ENCODE measurements around the gene OBSL1. TPM values are rescaled to one million over a fixed set of nuclear protein-coding genes. Genes with fewer than 3 reads are reported as not detected.

OBSL1 gene
- total RNA-seq (10 to 100 TPM; 23.6 to 35.3 TPM), polyA plus RNA-seq (10 to 100 TPM; 14.2 to 30.9 TPM)

DNA sequence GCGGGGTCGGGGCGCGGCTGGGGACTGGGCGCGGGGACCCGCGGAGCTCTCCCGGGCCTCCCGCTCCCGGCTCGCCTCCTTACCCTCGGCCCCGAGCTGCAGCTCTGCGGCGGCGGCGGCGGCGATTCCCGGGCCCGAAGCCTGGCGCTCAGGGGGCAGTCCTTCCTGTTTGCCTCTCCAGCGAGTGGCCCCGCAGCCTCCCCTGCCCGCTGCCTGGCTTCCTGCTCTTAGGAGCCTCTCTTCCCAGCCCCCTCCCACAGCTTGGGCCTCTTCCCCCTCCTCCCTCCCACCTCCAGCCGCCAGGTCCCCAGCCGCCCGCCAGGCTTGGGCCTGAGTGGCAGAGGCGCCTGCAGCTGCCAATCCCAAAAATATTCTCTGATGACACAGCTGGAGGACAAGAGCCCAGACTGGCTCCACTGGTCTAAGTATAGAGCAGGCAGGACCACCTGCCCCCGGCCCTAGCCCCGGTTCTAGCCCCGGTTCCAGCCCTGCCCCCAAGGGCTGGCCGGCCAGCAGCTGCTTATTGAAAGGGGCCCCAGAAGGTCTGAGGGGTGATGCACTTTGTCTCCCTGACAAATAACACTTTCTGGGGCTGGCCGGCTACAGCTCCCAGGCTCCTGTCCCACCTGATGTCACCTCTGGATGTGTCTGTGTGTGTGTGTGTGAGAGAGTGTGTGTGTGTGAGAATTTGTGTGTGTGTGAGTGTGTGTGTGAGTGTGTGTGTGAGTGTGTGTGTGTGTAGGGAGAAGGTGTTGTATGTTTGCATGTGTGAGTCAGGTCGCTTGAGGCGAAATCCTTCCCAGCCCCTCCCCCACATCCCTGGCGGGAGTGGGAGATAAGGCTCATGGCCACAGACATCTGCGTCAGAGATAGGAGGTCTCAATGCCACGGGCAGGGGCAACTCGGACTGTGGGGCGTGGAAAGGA, at the start of gene OBSL1:
Gene OBSL1 (minus strand): TSS at position 229 of the 926 bp plus-strand sequence. CDS start 307 bp downstream, outside the sequence.
- Histone ChIP-seq H3K36me3 (ENCODE audit: control insufficient read depth in 4 of 4, insufficient read depth in 3 of 4, low read depth in 1 of 4, low read length in 3 of 4) (peaks cover 0 to 6% (median 1%) of the 10 kb centered on the region in 4 donors), H3K27ac (ENCODE audit: low read depth in 1 of 2, low read length in 2 of 2) (peak within 1 kb of the TSS in 1 of 2 donors; percentile 53), H3K4me3 (ENCODE audit: low read depth in 1 of 3, low read length in 3 of 3) (peak within 1 kb of the TSS; percentile 57 to 81 (median 65)), H3K4me1 (ENCODE audit: control insufficient read depth in 4 of 4, insufficient read depth in 4 of 4, low read length in 3 of 4) (peaks cover 4 to 15% (median 6%) of the 10 kb centered on the region in 4 donors), H3K27me3 (ENCODE audit: control insufficient read depth in 4 of 4, insufficient read depth in 4 of 4, low read length in 3 of 4) (no peaks in the 10 kb centered on the region), H3K9ac (ENCODE audit: low read depth in 1 of 2, low read length in 2 of 2) (peak within 1 kb of the TSS; percentile 37 to 48), H3K9me3 (ENCODE audit: control insufficient read depth in 4 of 4, low read length in 3 of 4) (no peaks in the 10 kb centered on the region)
- TF ChIP-seq YY1 (IDR thresholded peaks at IDR 0.05): no peak
- peak in 1 of 2 donors; percentile 8 for TF ChIP-seq RXRA (IDR thresholded peaks at IDR 0.05)
- peak; percentile 64 for DNase-seq (ENCODE audit: low spot score)
- 8% methylated on average over 42 of the region's 42 CpGs for WGBS

- 89% methylated on average over 6 of the region's 6 CpGs for WGBS
- H3K27ac ChIP-seq (ENCODE audit: low read depth in 1 of 2, low read length in 2 of 2): no peak overlapping the region
- peaks cover 0 to 6% (median 0%) of the 10 kb centered on the region in 4 donors for H3K4me1 ChIP-seq (ENCODE audit: control insufficient read depth in 4 of 4, insufficient read depth in 4 of 4, low read length in 3 of 4)
- H3K4me3 ChIP-seq (ENCODE audit: low read depth in 1 of 3, low read length in 3 of 3): no peak overlapping the region
- TF ChIP-seq HNF4G (IDR thresholded peaks at IDR 0.05) (no peak), RXRA (IDR thresholded peaks at IDR 0.05) (no peak), TAF1 (conservative IDR thresholded peaks at IDR 0.05) (no peak), YY1 (IDR thresholded peaks at IDR 0.05) (no peak), HNF4A (conservative IDR thresholded peaks at IDR 0.05) (no peak), FOXA1 (IDR thresholded peaks at IDR 0.05) (no peak)
- TF ChIP-seq, protein P1, sequence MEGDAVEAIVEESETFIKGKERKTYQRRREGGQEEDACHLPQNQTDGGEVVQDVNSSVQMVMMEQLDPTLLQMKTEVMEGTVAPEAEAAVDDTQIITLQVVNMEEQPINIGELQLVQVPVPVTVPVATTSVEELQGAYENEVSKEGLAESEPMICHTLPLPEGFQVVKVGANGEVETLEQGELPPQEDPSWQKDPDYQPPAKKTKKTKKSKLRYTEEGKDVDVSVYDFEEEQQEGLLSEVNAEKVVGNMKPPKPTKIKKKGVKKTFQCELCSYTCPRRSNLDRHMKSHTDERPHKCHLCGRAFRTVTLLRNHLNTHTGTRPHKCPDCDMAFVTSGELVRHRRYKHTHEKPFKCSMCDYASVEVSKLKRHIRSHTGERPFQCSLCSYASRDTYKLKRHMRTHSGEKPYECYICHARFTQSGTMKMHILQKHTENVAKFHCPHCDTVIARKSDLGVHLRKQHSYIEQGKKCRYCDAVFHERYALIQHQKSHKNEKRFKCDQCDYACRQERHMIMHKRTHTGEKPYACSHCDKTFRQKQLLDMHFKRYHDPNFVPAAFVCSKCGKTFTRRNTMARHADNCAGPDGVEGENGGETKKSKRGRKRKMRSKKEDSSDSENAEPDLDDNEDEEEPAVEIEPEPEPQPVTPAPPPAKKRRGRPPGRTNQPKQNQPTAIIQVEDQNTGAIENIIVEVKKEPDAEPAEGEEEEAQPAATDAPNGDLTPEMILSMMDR (IDR thresholded peaks at IDR 0.05; ENCODE audit: low read depth, low read length, missing input control): no peak
- TF ChIP-seq, protein P2, sequence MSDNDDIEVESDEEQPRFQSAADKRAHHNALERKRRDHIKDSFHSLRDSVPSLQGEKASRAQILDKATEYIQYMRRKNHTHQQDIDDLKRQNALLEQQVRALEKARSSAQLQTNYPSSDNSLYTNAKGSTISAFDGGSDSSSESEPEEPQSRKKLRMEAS (IDR thresholded peaks at IDR 0.05): no peak
- no peaks in the 10 kb centered on the region for H3K27me3 ChIP-seq (ENCODE audit: control insufficient read depth in 4 of 4, insufficient read depth in 4 of 4, low read length in 3 of 4)
- H3K36me3 ChIP-seq (ENCODE audit: control insufficient read depth in 4 of 4, insufficient read depth in 3 of 4, low read depth in 1 of 4, low read length in 3 of 4): no peaks in the 10 kb centered on the region
- no peak for DNase-seq (ENCODE audit: low spot score)
- H3K9me3 ChIP-seq (ENCODE audit: control insufficient read depth in 4 of 4, low read length in 3 of 4): no peaks in the 10 kb centered on the region
- H3K9ac ChIP-seq (ENCODE audit: low read depth in 1 of 2, low read length in 2 of 2): no peak overlapping the region
These were observed 49.2 kb upstream of the OBSL1 start for GRCh38 chr2:219620546-219620945.

DNA sequence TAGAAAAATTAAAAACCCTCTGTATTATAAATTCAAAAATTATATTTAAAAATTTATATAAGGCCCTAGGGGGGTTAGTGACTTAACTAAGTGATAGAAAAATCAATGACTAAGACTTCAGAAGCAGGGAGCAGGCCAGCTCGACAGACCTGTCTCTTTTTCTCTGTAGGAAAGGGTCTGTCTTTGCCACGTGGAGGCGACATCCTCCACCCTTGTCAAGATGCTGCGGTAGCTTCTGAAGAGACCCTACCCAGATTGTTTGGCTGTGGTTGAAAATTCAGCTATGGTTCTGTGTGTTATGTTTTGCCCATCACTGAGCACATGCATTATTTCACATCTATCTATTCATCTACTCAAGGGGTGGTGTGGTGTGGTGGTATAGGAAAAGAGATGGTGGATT, 47.9 kb upstream of the OBSL1 start:
- DNase-seq (ENCODE audit: low spot score): no peak
- H3K36me3 ChIP-seq (ENCODE audit: control insufficient read depth in 4 of 4, insufficient read depth in 3 of 4, low read depth in 1 of 4, low read length in 3 of 4): peaks cover 0 to 6% (median 3%) of the 10 kb centered on the region in 4 donors
- no peaks in the 10 kb centered on the region for H3K9me3 ChIP-seq (ENCODE audit: control insufficient read depth in 4 of 4, low read length in 3 of 4)
- H3K9ac ChIP-seq (ENCODE audit: low read depth in 1 of 2, low read length in 2 of 2): no peak overlapping the region
- no peak overlapping the region for H3K4me3 ChIP-seq (ENCODE audit: low read depth in 1 of 3, low read length in 3 of 3)
- H3K27me3 ChIP-seq (ENCODE audit: control insufficient read depth in 4 of 4, insufficient read depth in 4 of 4, low read length in 3 of 4): no peaks in the 10 kb centered on the region
- WGBS: 78% methylated on average over 4 of the region's 4 CpGs
- H3K27ac ChIP-seq (ENCODE audit: low read depth in 1 of 2, low read length in 2 of 2): no peak overlapping the region
- peaks cover 0 to 6% (median 0%) of the 10 kb centered on the region in 4 donors for H3K4me1 ChIP-seq (ENCODE audit: control insufficient read depth in 4 of 4, insufficient read depth in 4 of 4, low read length in 3 of 4)
- TF ChIP-seq TAF1 (conservative IDR thresholded peaks at IDR 0.05) (no peak), SP1 (IDR thresholded peaks at IDR 0.05) (no peak), EGR1 (IDR thresholded peaks at IDR 0.05; ENCODE audit: low read depth in 2 of 2) (no peak), FOXA2 (IDR thresholded peaks at IDR 0.05) (no peak), ATF3 (IDR thresholded peaks at IDR 0.05) (no peak), RXRA (IDR thresholded peaks at IDR 0.05) (no peak), GABPA (IDR thresholded peaks at IDR 0.05 in 1 of 2, conservative IDR thresholded peaks at IDR 0.05 in 1 of 2) (no peak), JUND (IDR thresholded peaks at IDR 0.05) (no peak), RAD21 (IDR thresholded peaks at IDR 0.05) (no peak)
- TF ChIP-seq, protein P2 (IDR thresholded peaks at IDR 0.05): no peak
- TF ChIP-seq, protein P1 (IDR thresholded peaks at IDR 0.05; ENCODE audit: low read depth, low read length, missing input control): no peak
- TF ChIP-seq, protein P3, sequence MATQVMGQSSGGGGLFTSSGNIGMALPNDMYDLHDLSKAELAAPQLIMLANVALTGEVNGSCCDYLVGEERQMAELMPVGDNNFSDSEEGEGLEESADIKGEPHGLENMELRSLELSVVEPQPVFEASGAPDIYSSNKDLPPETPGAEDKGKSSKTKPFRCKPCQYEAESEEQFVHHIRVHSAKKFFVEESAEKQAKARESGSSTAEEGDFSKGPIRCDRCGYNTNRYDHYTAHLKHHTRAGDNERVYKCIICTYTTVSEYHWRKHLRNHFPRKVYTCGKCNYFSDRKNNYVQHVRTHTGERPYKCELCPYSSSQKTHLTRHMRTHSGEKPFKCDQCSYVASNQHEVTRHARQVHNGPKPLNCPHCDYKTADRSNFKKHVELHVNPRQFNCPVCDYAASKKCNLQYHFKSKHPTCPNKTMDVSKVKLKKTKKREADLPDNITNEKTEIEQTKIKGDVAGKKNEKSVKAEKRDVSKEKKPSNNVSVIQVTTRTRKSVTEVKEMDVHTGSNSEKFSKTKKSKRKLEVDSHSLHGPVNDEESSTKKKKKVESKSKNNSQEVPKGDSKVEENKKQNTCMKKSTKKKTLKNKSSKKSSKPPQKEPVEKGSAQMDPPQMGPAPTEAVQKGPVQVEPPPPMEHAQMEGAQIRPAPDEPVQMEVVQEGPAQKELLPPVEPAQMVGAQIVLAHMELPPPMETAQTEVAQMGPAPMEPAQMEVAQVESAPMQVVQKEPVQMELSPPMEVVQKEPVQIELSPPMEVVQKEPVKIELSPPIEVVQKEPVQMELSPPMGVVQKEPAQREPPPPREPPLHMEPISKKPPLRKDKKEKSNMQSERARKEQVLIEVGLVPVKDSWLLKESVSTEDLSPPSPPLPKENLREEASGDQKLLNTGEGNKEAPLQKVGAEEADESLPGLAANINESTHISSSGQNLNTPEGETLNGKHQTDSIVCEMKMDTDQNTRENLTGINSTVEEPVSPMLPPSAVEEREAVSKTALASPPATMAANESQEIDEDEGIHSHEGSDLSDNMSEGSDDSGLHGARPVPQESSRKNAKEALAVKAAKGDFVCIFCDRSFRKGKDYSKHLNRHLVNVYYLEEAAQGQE (IDR thresholded peaks at IDR 0.05): no peak

Measured in liver (tissue), 9 donors.